Endodermal cell (in vitro differentiated cells): ENCODE data around the gene CNNM4. TPM values are rescaled to one million over a fixed set of nuclear protein-coding genes. Genes with fewer than 3 reads are reported as not detected.
A peak's percentile ranks its signal among the peaks of the same experiment; 100 is the strongest.

Experiments
- DNase-seq: peaks from one replicate; pipeline ENCODE4 v3.0.0-alpha.2; 2017
- H3K27ac ChIP-seq: 2 replicates; pipeline ENCODE4 v1.5.1; 2013; ENCODE audit warnings: mild to moderate bottlenecking, low read depth, low read length, moderate library complexity
- H3K27me3 ChIP-seq: 2 replicates; pipeline ENCODE4 v1.6.1; 2013; ENCODE audit warnings: mild to moderate bottlenecking, low read length, moderate library complexity; ENCODE audit not compliant: insufficient read depth, control insufficient read depth, poor library complexity, severe bottlenecking
- H3K36me3 ChIP-seq: 2 replicates; pipeline ENCODE4 v1.7.0; 2013; ENCODE audit warnings: mild to moderate bottlenecking, low read length, moderate library complexity; ENCODE audit not compliant: control insufficient read depth, insufficient read depth
- H3K4me1 ChIP-seq: one replicate; pipeline ENCODE4 v1.7.0; 2013; ENCODE audit warnings: low read length; ENCODE audit not compliant: control insufficient read depth, insufficient read depth
- H3K4me3 ChIP-seq: 2 replicates; pipeline ENCODE4 v1.5.1; 2013; ENCODE audit warnings: mild to moderate bottlenecking, low read length, moderate library complexity
- H3K9ac ChIP-seq: 2 replicates; pipeline ENCODE4 v1.6.1; 2013; ENCODE audit warnings: mild to moderate bottlenecking, low read length, moderate library complexity; ENCODE audit not compliant: poor library complexity, severe bottlenecking; ENCODE audit errors: extremely low read depth
- H3K9me3 ChIP-seq: 2 replicates; pipeline ENCODE4 v1.6.1; 2013; ENCODE audit warnings: mild to moderate bottlenecking, low read length, moderate library complexity; ENCODE audit not compliant: control insufficient read depth
- H3K27ac Mint-ChIP-seq: 2 replicates; pipeline ENCODE4 v1.8.0; 2020; ENCODE audit warnings: mixed read lengths
- H3K27me3 Mint-ChIP-seq: 2 replicates; pipeline ENCODE4 v1.8.0; 2021; ENCODE audit warnings: mild to moderate bottlenecking, mixed read lengths; ENCODE audit not compliant: insufficient read depth
- H3K36me3 Mint-ChIP-seq: 2 replicates; pipeline ENCODE4 v1.8.0; 2020; ENCODE audit warnings: low read depth, mixed read lengths
- H3K4me1 Mint-ChIP-seq: 2 replicates; pipeline ENCODE4 v1.8.0; 2020; ENCODE audit warnings: mixed read lengths
- H3K4me3 Mint-ChIP-seq: 2 replicates; pipeline ENCODE4 v1.8.0; 2020; ENCODE audit warnings: mild to moderate bottlenecking, moderate library complexity, mixed read lengths
- H3K9me3 Mint-ChIP-seq: 2 replicates; pipeline ENCODE4 v1.8.0; 2020; ENCODE audit warnings: mild to moderate bottlenecking, mixed read lengths
- WGBS, 2 experiments: methylation state at CpG; one replicate each; pipeline versions ENCODE4 v1.1.5 to v1.1.7; 2013; ENCODE audit warnings: missing lambda C conversion rate in 2 of 2, mixed read lengths in 1 of 2; ENCODE audit not compliant: insufficient coverage in 1 of 2, insufficient read length in 1 of 2; 5-methylcytosine and 5-hydroxymethylcytosine counted together
- total RNA-seq, 2 donors: library from RNA; stranded (reverse); fragmentation: NEBNext Ultra II Directional in 1 of 2; extraction: Animal tissue kit (Norgen Biotek cat#: 25700) in 1 of 2; gene quantifications; 2 replicates in 1 of 2; 3 replicates in 1 of 2; pipeline ENCODE4 v1.2.1, GENCODE V29; 2021
- TF ChIP-seq, protein P1 (sequence below): fragments of 200-600 bp; sonication (generic); conservative IDR thresholded peaks from 2 replicates; pipeline ENCODE4 v1.5.0; 2021; ENCODE audit warnings: antibody characterized with exemption, mild to moderate bottlenecking

CNNM4 gene
- total RNA-seq, 2 donors from 2014 or later, result 22.3 to 27.5 TPM

GRCh38 chr2:96771796-96772618, 11.3 kb downstream of the CNNM4 start:
- H3K4me1 ChIP-seq, result no peaks in the 10 kb centered on the region
- no peak overlapping the region for H3K27ac ChIP-seq
- Mint-ChIP-seq H3K27me3 (no peaks in the 10 kb centered on the region), H3K4me3 (no peak overlapping the region), H3K4me1 (peaks cover 20% of the 10 kb centered on the region), H3K9me3 (no peaks in the 10 kb centered on the region), H3K27ac (peak overlapping the region; percentile 32), H3K36me3 (peaks cover 14% of the 10 kb centered on the region)
- no peaks in the 10 kb centered on the region for H3K27me3 ChIP-seq
- TF ChIP-seq, protein P1, sequence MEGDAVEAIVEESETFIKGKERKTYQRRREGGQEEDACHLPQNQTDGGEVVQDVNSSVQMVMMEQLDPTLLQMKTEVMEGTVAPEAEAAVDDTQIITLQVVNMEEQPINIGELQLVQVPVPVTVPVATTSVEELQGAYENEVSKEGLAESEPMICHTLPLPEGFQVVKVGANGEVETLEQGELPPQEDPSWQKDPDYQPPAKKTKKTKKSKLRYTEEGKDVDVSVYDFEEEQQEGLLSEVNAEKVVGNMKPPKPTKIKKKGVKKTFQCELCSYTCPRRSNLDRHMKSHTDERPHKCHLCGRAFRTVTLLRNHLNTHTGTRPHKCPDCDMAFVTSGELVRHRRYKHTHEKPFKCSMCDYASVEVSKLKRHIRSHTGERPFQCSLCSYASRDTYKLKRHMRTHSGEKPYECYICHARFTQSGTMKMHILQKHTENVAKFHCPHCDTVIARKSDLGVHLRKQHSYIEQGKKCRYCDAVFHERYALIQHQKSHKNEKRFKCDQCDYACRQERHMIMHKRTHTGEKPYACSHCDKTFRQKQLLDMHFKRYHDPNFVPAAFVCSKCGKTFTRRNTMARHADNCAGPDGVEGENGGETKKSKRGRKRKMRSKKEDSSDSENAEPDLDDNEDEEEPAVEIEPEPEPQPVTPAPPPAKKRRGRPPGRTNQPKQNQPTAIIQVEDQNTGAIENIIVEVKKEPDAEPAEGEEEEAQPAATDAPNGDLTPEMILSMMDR, result no peak
- H3K4me3 ChIP-seq, result no peak overlapping the region
- no peaks in the 10 kb centered on the region for H3K36me3 ChIP-seq
- WGBS, 2 experiments, result 95 to 100% methylated on average over 2 to 20 of the region's 20 CpGs
- no peak for DNase-seq
- H3K9ac ChIP-seq, result no peak overlapping the region
- H3K9me3 ChIP-seq, result no peaks in the 10 kb centered on the region

DNA sequence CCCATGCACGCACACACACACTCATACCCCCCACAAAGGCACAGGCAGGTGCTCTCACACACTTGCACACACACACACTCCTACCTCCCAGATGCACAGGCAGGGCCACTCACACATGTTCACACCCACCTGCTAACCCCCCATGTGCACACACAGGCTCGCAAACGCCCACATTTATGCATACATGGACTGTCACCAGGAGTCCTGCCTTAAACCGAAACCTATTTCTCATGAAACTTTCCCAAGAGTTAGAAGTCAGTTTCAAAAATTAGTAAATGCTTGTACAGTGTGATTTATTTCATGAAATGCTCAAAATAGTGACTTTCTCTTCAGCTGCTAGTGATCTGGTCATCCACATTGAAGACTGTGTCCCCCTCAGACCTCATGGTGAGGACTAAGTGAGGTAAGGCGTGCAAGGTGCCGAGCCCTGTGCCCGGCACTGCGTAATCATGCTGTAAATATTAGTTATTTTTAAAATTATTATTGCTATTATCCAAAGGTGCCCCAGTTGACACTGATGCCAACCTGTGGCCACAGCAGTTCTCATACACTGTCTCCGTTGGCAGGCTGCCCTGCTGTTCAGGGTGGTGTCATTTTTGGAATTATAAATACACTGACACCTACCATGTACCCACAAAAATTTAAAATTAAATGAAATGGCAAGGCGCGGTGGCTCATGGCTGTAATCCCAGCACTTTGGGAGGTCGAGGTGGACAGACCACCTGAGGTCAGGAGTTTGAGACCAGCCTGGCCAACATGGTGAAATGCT, 12.4 kb downstream of the CNNM4 start:
- H3K27me3 Mint-ChIP-seq, result no peaks in the 10 kb centered on the region
- Histone ChIP-seq H3K4me1 (no peaks in the 10 kb centered on the region), H3K27me3 (no peaks in the 10 kb centered on the region), H3K4me3 (no peak overlapping the region), H3K9me3 (no peaks in the 10 kb centered on the region), H3K9ac (no peak overlapping the region), H3K36me3 (no peaks in the 10 kb centered on the region), H3K27ac (no peak overlapping the region)
- WGBS, 2 experiments, result 93 to 97% methylated on average over 5 to 9 of the region's 12 CpGs
- no peak for DNase-seq
- H3K4me1 Mint-ChIP-seq, result peaks cover 15% of the 10 kb centered on the region
- peak overlapping the region; percentile 41 for H3K27ac Mint-ChIP-seq
- no peak overlapping the region for H3K4me3 Mint-ChIP-seq
- TF ChIP-seq, protein P1, result no peak
- peaks cover 15% of the 10 kb centered on the region for H3K36me3 Mint-ChIP-seq
- H3K9me3 Mint-ChIP-seq, result no peaks in the 10 kb centered on the region

- no peaks in the 10 kb centered on the region for H3K36me3 ChIP-seq
- Mint-ChIP-seq H3K4me1 (peaks cover 12% of the 10 kb centered on the region), H3K36me3 (peaks cover 9% of the 10 kb centered on the region), H3K9me3 (no peaks in the 10 kb centered on the region), H3K4me3 (no peak overlapping the region), H3K27ac (no peak overlapping the region), H3K27me3 (no peaks in the 10 kb centered on the region)
- H3K4me1 ChIP-seq, result no peaks in the 10 kb centered on the region
- TF ChIP-seq, protein P1, result no peak
- H3K9ac ChIP-seq, result no peak overlapping the region
- no peaks in the 10 kb centered on the region for H3K27me3 ChIP-seq
- H3K4me3 ChIP-seq, result no peak overlapping the region
- H3K9me3 ChIP-seq, result no peaks in the 10 kb centered on the region
- DNase-seq, result peak; percentile 59
- 89 to 100% methylated on average over 4 to 7 of the region's 7 CpGs for WGBS, 2 experiments
- no peak overlapping the region for H3K27ac ChIP-seq
These were observed 13.2 kb downstream of the CNNM4 start for GRCh38 chr2:96773922-96774321.
